Pancreas (tissue), 10 donors: Measurements from ENCODE around the gene LRIG3. TPM values are rescaled to one million over a fixed set of nuclear protein-coding genes. Genes with fewer than 3 reads are reported as not detected.

ENCODE experiments used
- ATAC-seq, 4 donors: fragments of 200-7000 bp; cut with Tn5 transposase; one replicate each; pipeline versions ENCODE4 v1.8.0 to v1.9.1; 2020; ENCODE audit warnings: mild to moderate bottlenecking in 4 of 4, moderate library complexity in 4 of 4
- DNase-seq, 6 donors: peaks; one replicate each; pipeline ENCODE4 v3.0.0-alpha.2; 2020
- FAIRE-seq: peaks from 2 replicates; lab custom pipeline; 2012; peaks lifted over from hg19 to GRCh38; lab: Jason Lieb, UNC
- H3K27ac ChIP-seq, 4 donors: fragments of 200-600 bp; sonication (generic); 1 replicate in 3 of 4; 2 replicates in 1 of 4; pipeline versions ENCODE4 v1.5.0 to v1.8.0; 2020
- H3K27me3 ChIP-seq, 4 donors: fragments of 200-600 bp; one replicate each; pipeline ENCODE4 v1.8.0; 2021
- H3K36me3 ChIP-seq, 3 donors: fragments of 200-600 bp; sonication (generic) in 1 of 3; one replicate each; pipeline versions ENCODE4 v1.5.0 to v1.8.0; 2020 to 2021
- H3K4me1 ChIP-seq, 3 donors: fragments of 200-600 bp; one replicate each; pipeline ENCODE4 v1.8.0; 2021
- H3K4me3 ChIP-seq, 4 donors: fragments of 200-600 bp; sonication (generic) in 2 of 4; one replicate each; pipeline versions ENCODE4 v1.5.0 to v1.8.0; 2020 to 2021
- H3K9me3 ChIP-seq, 4 donors: fragments of 200-600 bp; one replicate each; pipeline ENCODE4 v1.8.0; 2021
- WGBS, 2 donors: extraction: QIAGEN DNeasy Blood & Tissue Kit; methylation state at CpG; one replicate each; pipeline ENCODE4 v1.1.7; 2013; 5-methylcytosine and 5-hydroxymethylcytosine counted together
- intact Hi-C, 3 donors: fragments of 100-400 bp; cut with DNase I; formaldehyde crosslinking; loops; one replicate each; pipeline versions ENCODE4 v1.11.1 to v1.14.2; 2022
- polyA plus RNA-seq, 2 donors: library from polyadenylated mRNA; stranded (reverse); fragments of 200-250 nt; gene quantifications; one replicate each; pipeline ENCODE4 v1.2.3, GENCODE V29; 2013
- total RNA-seq, 6 donors: library from RNA; stranded (reverse); fragmentation: NEBNext Ultra II Directional in 4 of 6; extraction: Animal tissue kit (Norgen Biotek cat#: 25700) in 4 of 6; gene quantifications; one replicate each; pipeline versions ENCODE4 v1.2.1 to v1.2.4, GENCODE V29; 2021 to 2023
- TF ChIP-seq, protein P1 (sequence below), 4 donors: fragments of 200-600 bp; sonication (generic) in 3 of 4; IDR thresholded peaks; one replicate each; pipeline versions ENCODE4 v1.5.0 to v1.8.0; 2021; ENCODE audit warnings: antibody characterized with exemption in 4 of 4
- donor health status: healthy with polysubstance abuse.
- donor health status: DM: no; HTN: no; CAD: no; lungs with moderate emphysema.
- donor health status: DM: no; HTN: no; CAD: no.
- donor health status: control.
- donor health status: control.
- donor health status: Bipolar disorder and iron deficiency.
- donor health status: DM: yes; HTN: yes; CAD: no.
- donor health status: DM: no; HTN: no; CAD: no.
- donor health status: DM: no; HTN: no; CAD: no.
- donor health status: DM: yes; HTN: yes; CAD: no.

LRIG3 gene
- total and polyA plus RNA-seq, 8 donors = 7.2 to 44.3 (median 25.0) TPM

DNA sequence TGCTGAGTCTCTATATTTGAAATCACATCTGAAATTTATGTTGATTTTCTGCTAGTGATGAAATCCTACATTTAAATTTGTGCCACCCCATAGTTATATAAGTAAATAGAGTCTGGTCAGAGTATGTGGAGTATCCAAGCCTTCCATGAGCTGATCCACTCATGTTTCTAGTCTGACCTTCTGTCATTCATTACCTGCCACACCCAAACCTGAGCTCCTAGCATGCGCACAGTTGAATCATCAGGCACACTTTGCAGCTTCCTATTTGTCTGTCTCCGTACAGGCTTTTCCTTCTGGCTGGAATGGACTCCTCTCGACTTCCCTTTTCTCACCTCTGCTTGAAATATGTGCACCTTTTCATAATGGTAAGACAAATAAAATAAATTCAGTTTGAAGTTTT lies 45.3 kb upstream of the LRIG3 start:
- Histone ChIP-seq H3K36me3 (no peaks in the 10 kb centered on the region), H3K9me3 (no peaks in the 10 kb centered on the region), H3K4me3 (no peak overlapping the region), H3K4me1 (no peaks in the 10 kb centered on the region), H3K27me3 (no peaks in the 10 kb centered on the region), H3K27ac (no peak overlapping the region)
- intact Hi-C loops = no loop called here
- WGBS, 2 donors = 95 to 97% methylated on average over 3 of the region's 3 CpGs
- no peak for DNase-seq
- FAIRE-seq = no peak
- no peak for ATAC-seq
- TF ChIP-seq, protein P1, sequence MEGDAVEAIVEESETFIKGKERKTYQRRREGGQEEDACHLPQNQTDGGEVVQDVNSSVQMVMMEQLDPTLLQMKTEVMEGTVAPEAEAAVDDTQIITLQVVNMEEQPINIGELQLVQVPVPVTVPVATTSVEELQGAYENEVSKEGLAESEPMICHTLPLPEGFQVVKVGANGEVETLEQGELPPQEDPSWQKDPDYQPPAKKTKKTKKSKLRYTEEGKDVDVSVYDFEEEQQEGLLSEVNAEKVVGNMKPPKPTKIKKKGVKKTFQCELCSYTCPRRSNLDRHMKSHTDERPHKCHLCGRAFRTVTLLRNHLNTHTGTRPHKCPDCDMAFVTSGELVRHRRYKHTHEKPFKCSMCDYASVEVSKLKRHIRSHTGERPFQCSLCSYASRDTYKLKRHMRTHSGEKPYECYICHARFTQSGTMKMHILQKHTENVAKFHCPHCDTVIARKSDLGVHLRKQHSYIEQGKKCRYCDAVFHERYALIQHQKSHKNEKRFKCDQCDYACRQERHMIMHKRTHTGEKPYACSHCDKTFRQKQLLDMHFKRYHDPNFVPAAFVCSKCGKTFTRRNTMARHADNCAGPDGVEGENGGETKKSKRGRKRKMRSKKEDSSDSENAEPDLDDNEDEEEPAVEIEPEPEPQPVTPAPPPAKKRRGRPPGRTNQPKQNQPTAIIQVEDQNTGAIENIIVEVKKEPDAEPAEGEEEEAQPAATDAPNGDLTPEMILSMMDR (IDR thresholded peaks at IDR 0.05) = no peak

GRCh38 chr12:58963844-58964243 lies 43.5 kb upstream of the LRIG3 start:
- Histone ChIP-seq H3K27ac (no peak overlapping the region), H3K4me1 (peaks cover 0 to 8% (median 3%) of the 10 kb centered on the region in 3 donors), H3K4me3 (no peak overlapping the region), H3K27me3 (no peaks in the 10 kb centered on the region), H3K9me3 (no peaks in the 10 kb centered on the region), H3K36me3 (no peaks in the 10 kb centered on the region)
- WGBS, 2 donors = 85 to 95% methylated on average over 1 of the region's 1 CpG
- intact Hi-C loops = no loop called here
- DNase-seq (no peak), ATAC-seq (no peak), FAIRE-seq (no peak)
- TF ChIP-seq, protein P1 (IDR thresholded peaks at IDR 0.05) = no peak

DNA sequence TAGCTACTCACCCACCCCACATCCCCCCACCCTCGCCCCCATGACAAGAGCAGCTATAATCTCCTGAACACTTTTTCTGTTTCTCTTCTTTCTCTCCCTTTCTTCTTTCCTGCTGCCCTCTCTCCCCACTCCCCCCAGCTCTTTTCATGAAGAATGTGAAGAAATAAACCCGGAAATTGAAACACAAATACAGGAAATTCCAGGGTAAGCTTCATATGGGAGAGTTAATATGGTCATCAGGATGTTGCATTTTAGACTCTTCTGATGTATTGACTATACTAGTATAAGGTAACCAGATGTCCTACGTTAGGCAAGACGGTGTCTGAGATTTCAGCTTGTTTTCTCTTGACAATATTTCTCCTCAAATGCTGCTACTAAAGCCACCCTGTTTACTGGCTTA lies 41.6 kb upstream of the LRIG3 start:
- H3K4me3 ChIP-seq = no peak overlapping the region
- no peak overlapping the region for H3K27ac ChIP-seq
- 84 to 89% methylated on average over 4 of the region's 4 CpGs for WGBS, 2 donors
- H3K36me3 ChIP-seq = no peaks in the 10 kb centered on the region
- H3K4me1 ChIP-seq = peaks cover 0 to 8% (median 3%) of the 10 kb centered on the region in 3 donors
- DNase-seq = no peak
- ATAC-seq = no peak
- intact Hi-C loops = no loop called here
- TF ChIP-seq, protein P1 (IDR thresholded peaks at IDR 0.05) = no peak
- no peak for FAIRE-seq
- no peaks in the 10 kb centered on the region for H3K9me3 ChIP-seq
- no peaks in the 10 kb centered on the region for H3K27me3 ChIP-seq

DNA sequence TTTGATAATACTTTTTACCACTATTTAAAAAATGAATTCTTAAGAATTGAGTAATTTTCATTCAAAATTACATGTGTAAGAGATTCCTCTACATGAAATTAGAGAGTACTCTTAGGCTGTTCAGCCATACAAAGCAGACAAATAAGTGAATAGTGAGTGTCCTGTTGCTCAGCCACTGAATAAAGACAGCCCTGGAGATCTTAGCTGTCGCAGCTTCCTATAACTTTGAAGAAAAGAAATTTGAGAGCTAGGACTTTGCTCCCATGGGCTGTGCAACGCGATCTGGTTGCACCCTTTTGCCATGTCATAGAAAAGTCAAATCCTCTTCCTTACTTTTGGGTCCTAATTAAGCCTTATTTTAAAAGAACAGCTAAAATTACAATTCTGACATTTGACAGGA lies 40.9 kb upstream of the LRIG3 start:
- FAIRE-seq (no peak), DNase-seq (no peak), ATAC-seq (no peak)
- 87 to 91% methylated on average over 3 of the region's 3 CpGs for WGBS, 2 donors
- H3K9me3 ChIP-seq = no peaks in the 10 kb centered on the region
- no peaks in the 10 kb centered on the region for H3K27me3 ChIP-seq
- intact Hi-C loops = no loop called here
- no peak overlapping the region for H3K27ac ChIP-seq
- peaks cover 0 to 8% (median 3%) of the 10 kb centered on the region in 3 donors for H3K4me1 ChIP-seq
- H3K4me3 ChIP-seq = no peak overlapping the region
- TF ChIP-seq, protein P1 (IDR thresholded peaks at IDR 0.05) = no peak
- no peaks in the 10 kb centered on the region for H3K36me3 ChIP-seq

DNA sequence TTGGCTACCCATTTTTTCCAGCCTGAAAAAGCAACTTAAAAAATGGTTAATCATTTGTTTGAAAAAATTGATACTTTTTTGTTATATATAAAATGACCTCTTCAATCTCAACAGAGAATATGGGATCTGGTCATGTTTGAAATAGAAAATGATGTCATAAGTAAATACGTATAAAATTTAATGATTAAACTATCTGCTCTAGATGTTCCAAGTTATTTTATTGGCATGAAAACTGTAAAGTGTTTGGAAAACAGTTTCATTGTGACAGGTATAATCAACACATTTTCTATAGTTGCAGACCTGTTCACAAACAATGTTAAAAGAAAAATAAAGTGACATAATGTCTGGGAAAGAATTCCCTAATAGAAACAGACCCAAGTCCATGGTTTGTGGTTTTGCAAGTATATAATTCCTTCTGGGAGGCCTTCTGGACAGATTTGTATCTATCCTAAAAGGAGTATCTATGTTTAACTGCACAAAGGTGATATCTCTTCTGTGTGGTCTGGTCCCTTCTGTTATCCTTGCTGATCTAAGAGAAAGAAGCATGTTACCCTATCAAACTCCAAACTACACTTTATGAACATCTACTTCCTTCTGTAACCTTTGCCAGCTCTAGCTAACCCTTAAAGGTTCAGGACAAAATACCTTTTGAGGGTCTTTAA lies 39.5 kb upstream of the LRIG3 start:
- intact Hi-C loops = no loop called here
- no peaks in the 10 kb centered on the region for H3K27me3 ChIP-seq
- H3K4me3 ChIP-seq = no peak overlapping the region
- ATAC-seq = peak in 1 of 4 donors; percentile 48
- no peaks in the 10 kb centered on the region for H3K9me3 ChIP-seq
- peak; percentile 88 for FAIRE-seq
- H3K36me3 ChIP-seq = no peaks in the 10 kb centered on the region
- no peak overlapping the region for H3K27ac ChIP-seq
- TF ChIP-seq, protein P1 (IDR thresholded peaks at IDR 0.05) = no peak
- peaks cover 0 to 8% (median 3%) of the 10 kb centered on the region in 3 donors for H3K4me1 ChIP-seq
- 13 to 18% methylated on average over 1 of the region's 1 CpG for WGBS, 2 donors
- no peak for DNase-seq
